ENCODE measurements around the gene OR8K5.
"Not testable (repeated sequence)": the region's sequence is repeated elsewhere in the genome, so short reads cannot be mapped to it uniquely, and the experiment has no call there.

Gene OR8K5, protein sequence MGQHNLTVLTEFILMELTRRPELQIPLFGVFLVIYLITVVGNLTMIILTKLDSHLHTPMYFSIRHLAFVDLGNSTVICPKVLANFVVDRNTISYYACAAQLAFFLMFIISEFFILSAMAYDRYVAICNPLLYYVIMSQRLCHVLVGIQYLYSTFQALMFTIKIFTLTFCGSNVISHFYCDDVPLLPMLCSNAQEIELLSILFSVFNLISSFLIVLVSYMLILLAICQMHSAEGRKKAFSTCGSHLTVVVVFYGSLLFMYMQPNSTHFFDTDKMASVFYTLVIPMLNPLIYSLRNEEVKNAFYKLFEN

DNA sequence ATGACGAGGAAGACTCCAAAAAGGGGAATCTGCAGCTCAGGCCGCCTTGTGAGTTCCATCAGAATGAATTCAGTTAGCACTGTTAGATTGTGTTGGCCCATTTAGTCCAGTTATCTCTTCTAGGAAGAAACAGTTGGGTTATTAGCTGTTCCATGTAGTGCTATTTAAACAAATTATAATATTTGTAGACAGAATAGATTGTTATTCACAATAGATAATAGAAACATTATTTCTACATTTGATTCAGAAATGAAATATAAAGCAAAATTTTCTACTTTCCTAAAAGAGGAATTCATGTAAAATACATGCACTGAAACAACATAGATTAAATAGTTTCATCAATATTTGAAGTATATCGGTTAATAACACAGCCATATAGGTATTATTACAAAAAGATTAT, at the start of gene OR8K5:
OR8K5 (minus strand) TSS at position 101 of the 400 bp plus-strand sequence; CDS start at position 101, 0 bp downstream.
- DNase-seq (ENCODE audit: insufficient read length, low spot score) (no peak), FAIRE-seq (no peak)

DNA sequence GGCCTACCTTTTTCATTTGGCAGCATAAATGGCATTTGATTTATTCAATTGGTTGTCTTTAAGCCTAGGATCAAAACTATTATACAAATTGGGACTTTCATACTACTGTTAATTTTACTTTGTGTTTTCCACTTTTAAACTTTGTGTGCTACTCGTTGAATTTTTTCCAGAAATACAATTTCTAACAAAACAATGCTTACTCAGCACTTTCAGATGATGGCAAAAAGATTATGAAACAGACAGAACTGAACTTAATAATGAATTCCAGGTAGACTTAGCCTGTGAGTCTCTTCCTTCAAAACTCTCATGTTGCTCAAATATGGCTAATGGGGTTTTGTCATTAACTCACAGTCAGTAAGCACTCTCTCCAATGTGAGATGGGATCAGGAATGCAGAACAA, 47.7 kb upstream of the OR8K5 start:
- no peak for FAIRE-seq
- no peak for DNase-seq (ENCODE audit: insufficient read length, low spot score)

DNA sequence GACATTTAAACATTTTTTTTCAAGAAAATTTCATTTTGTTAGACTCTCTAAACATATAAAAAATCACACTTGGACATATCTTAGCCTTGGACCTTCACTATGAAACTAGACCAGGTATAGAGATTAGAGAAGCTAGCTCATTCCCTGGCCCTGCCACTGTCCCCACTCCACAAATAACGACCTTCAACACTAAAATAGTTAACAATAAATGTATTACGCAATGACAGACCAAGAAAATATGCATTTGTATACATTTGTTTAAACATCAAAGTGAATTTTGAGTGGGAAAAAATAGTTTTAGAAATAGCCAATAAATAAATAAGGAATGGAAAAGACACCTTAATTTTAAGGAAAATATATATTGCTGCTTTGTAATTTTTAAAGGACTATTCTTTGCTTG, 37.2 kb upstream of the OR8K5 start:
- FAIRE-seq (no peak), DNase-seq (ENCODE audit: insufficient read length, low spot score) (no peak)

DNA sequence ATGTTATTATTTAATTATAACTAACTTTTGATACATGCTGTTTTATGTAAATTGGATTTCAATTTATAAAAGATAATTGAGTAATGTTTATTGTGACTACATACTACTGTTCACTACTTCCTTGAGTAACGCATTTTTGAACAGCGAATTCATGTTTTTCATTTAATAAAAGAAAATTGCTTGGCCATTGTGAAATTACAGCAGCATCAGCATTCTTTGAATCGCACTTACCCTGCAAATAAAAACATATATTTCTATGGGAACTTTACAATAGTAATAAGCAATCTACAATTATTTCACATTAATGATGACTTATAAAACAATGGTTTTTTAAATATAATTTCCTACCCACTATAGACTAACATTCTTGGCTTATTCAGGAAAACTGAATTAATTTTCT, 36.6 kb upstream of the OR8K5 start:
- FAIRE-seq (no peak), DNase-seq (ENCODE audit: insufficient read length, low spot score) (no peak)

DNA sequence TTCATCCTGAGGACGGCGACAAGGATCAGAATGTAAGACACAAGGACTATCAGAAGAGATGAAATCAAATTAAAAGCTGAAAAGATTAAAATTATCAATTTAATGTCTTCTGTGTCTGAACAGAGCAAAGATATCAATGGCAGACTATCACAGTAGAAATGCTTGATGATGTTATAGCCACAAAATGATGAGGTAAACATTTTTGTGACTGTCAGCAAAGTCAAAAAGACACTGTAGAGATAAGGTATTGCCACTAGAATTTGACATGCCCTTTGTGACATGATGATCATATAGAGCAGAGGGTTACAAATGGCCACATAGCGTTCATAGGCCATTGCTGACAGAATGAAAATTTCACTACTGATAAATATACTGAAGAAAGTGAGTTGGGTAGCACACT, 28.5 kb upstream of the OR8K5 start:
- DNase-seq (ENCODE audit: insufficient read length, low spot score) (no peak), FAIRE-seq (no peak)

DNA sequence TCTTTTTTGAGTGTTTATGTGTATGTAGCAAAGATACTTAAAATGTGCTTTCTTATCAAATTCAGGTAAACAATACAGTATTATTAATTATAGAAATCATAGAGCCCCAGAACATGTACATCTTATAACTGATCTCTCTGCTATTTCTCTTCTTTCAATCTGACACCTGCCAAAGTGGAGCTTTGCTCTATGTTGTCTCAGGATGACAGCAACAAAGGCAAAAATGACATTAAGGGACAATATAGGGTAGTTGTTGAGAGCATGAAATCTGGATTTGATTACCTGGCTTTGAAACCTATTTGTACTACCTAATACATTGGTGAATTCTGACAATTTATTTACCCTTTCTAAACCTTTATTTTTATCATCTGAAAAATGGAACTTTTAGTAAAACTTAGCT, 23.3 kb upstream of the OR8K5 start:
- FAIRE-seq (no peak), DNase-seq (ENCODE audit: insufficient read length, low spot score) (no peak)

DNA sequence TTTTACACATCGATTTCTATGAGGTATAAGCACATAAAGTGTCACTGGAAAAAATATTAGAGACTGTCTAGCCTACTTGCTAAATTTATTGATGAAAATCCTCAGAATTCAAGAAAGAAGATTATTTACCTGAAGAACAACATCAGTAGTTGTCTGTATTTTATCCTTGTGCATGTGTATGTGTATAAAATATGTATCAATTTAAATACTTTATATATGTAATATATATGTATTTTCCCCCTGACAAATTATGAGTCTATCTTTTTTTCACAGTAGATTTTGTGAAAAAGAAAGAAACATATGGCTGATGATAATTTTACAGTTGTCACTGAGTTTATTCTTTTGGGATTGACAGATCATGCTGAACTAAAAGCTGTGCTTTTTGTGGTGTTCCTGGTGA, 16.2 kb upstream of the OR8K5 start, which contains the start of gene OR5J2:
OR5J2 (plus strand) TSS at position 301 of the 400 bp plus-strand sequence; CDS start at position 301, 0 bp downstream.
- no peak for DNase-seq (ENCODE audit: insufficient read length, low spot score)
- no peak for FAIRE-seq

DNA sequence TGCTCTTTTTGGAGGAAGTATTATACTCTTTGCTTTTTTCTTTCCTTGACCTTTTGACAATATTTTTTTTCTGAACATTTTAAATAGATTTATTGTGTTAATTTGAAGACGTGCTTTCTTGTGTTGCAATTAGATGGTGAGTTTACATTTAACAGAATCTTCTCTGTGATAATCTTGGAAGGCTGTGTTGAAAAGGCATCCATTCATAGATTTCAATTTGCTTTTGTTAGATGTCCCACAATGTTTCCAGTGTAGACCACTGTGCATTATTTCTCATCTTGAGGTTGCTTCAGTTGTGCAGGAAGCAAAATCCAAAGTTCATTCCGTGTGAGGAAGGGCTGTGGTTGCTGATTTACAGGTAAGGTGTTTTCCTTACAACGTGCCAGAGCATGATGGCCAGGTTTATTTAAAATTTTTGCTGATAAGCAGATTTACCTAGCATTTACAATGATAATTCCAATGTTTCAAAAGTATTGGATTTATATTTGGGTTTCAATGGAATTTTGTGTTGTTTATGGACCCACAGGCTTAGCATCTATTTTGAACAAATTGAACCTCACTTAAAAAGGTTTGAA, 12.2 kb upstream of the OR8K5 start:
- DNase-seq (ENCODE audit: insufficient read length, low spot score) (no peak), FAIRE-seq (no peak)

DNA sequence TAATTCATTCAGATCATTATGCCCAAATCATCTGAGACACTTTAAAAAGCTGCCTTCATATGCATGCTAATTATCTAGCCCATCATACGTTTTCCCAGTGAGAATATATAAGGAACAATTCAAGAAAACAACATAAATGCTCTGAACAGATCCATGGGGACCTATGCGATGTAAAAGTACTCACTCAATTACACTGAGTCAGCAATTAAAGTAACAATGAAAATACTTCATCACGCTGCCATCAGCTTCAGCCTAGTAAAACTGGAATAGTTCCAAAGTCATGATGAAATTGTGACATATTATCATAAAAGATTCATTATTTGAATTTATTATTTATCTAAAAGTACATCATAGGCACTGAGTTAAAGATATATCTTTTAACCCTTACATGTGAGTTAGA, 3.7 kb upstream of the OR8K5 start:
- FAIRE-seq, result no peak

DNA sequence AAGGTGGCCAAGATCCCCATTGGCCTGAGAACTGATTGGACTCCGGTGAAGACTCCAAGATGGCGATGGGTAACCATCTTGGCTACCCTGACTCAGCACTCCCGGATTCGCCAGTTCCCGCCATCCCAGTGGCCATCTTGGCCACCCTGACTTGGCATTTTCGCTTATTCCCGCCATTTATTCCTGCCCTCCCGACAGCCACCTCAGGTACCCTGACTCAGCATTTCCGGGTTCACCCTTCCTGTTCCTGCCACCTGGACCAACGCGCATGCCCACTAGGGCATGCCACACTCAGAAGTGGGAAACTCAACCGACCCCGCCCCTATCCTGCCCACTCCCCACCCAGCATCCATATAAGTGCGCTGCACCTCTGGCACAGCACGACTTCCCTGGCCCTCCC, 7.8 kb downstream of the OR8K5 start:
- FAIRE-seq (no peak), DNase-seq (ENCODE audit: insufficient read length, low spot score) (no peak)

More for the DNA sequence above, 3.7 kb upstream of the OR8K5 start:
- DNase-seq (ENCODE audit: insufficient read length, low spot score), result no peak

DNA sequence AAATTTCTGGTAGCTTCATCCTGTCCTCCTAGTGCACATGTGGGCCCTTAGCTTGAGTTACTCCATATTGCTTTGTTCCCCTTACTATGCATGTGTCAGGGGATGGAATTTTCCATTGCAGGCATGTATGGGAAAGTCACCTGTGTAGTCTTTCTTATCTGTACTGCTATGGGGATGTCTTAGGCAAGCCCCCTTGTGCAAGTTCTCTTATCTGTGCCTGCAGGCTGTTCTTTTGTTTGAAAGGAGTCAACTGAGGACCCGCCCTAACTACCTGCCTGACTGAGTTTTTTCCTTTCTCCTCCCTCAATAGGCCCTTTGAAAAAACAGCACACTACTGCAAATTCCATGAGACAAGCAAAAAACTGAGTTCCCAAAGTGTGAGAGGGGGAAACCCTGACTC, 8.7 kb downstream of the OR8K5 start:
- no peak for DNase-seq (ENCODE audit: insufficient read length, low spot score)

DNA sequence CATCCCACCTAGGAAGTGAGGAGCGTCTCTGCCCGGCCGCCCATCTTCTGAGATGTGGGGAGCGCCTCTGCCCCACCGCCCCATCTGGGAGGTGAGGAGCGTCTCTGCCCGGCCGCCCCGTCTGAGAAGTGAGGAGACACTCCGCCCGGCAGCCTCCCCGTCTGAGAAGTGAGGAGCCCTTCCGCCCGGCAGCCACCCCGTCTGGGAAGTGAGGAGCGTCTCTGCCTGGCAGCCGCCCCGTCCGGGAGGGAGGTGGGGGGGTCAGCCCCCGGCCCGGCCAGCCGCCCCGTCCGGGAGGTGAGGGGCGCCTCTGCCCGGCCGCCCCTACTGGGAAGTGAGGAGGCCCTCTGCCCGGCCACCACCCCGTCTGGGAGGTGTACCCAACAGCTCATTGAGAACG, 16.4 kb downstream of the OR8K5 start:
- DNase-seq (ENCODE audit: insufficient read length, low spot score); FAIRE-seq: not testable (repeated sequence)

More for the DNA sequence above, 8.7 kb downstream of the OR8K5 start:
- no peak for FAIRE-seq

DNA sequence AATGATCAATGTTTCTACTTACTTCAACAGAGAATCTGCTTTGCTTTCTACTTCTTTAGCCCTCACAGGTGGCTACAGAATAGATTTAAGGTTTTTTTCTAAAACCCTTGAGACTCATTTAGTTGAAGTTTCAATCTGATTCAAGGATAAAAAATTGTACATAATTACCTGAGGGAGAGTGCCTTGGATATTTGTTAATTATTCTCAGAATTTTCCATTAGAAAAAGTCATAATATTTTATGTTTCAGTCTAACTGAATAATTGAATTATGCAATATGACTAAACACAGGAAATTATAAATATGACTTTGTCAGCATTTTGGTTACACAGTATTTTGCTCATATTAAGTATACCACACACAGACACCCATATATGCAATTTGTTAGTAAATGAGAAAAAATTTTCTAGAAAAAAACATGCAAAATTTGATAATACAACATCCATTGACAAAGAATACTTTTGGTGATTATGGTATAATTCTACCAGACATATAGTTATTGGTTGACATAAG, 19.9 kb downstream of the OR8K5 start, which contains the start of gene OR8J3:
OR8J3 (minus strand) TSS at position 51 of the 511 bp plus-strand sequence. CDS start 2,483 bp downstream, outside the sequence.
- no peak for DNase-seq (ENCODE audit: insufficient read length, low spot score)
- no peak for FAIRE-seq

DNA sequence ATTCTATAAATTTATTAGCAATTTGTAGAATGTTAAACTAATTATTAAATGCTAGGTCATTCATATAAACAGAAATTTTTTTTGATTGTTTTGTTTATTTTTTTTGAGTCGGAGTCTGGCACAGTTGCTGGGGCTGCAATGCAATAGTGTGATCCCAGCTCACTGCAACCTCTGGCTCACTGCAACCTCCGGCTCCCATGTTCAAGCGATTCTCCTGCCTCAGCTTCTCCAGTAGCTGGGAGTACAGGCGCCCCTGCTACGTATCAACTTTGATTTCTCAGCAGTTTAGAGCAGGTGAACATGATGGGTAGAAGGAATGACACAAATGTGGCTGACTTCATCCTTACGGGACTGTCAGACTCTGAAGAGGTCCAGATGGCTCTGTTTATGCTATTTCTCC, 38.0 kb downstream of the OR8K5 start, which contains the start of gene OR8H3:
OR8H3 (plus strand) TSS at position 301 of the 400 bp plus-strand sequence; CDS start at position 301, 0 bp downstream.
- no peak for DNase-seq (ENCODE audit: insufficient read length, low spot score)
- no peak for FAIRE-seq

Data from GM19239 (cell line).